ENCODE measurements around the gene NADSYN1.

DNA sequence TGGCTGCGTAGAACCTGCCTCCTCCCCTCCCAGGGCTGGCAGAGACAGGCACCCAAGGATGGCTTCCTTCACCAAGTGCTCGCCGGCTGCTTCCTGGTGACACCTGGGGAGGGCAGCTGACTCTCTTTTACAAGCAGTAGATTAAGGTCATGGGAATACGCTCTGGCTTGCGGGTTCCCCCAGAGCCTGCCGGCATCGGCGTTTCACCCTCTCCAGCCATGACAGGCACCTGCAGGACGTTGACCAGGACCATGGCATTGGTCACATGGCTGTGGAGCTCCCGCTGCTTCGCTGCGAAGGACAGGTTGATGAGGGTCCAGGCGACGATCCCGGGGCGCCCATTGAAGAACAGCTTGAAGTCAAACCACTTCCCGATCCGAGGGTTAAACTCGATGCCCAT lies 14.4 kb upstream of the NADSYN1 start:
- TF ChIP-seq, protein P1, sequence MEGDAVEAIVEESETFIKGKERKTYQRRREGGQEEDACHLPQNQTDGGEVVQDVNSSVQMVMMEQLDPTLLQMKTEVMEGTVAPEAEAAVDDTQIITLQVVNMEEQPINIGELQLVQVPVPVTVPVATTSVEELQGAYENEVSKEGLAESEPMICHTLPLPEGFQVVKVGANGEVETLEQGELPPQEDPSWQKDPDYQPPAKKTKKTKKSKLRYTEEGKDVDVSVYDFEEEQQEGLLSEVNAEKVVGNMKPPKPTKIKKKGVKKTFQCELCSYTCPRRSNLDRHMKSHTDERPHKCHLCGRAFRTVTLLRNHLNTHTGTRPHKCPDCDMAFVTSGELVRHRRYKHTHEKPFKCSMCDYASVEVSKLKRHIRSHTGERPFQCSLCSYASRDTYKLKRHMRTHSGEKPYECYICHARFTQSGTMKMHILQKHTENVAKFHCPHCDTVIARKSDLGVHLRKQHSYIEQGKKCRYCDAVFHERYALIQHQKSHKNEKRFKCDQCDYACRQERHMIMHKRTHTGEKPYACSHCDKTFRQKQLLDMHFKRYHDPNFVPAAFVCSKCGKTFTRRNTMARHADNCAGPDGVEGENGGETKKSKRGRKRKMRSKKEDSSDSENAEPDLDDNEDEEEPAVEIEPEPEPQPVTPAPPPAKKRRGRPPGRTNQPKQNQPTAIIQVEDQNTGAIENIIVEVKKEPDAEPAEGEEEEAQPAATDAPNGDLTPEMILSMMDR (conservative IDR thresholded peaks at IDR 0.05; ENCODE audit: low read depth in 2 of 2), result no peak
- TF ChIP-seq, protein P2, sequence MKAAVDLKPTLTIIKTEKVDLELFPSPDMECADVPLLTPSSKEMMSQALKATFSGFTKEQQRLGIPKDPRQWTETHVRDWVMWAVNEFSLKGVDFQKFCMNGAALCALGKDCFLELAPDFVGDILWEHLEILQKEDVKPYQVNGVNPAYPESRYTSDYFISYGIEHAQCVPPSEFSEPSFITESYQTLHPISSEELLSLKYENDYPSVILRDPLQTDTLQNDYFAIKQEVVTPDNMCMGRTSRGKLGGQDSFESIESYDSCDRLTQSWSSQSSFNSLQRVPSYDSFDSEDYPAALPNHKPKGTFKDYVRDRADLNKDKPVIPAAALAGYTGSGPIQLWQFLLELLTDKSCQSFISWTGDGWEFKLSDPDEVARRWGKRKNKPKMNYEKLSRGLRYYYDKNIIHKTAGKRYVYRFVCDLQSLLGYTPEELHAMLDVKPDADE (IDR thresholded peaks at IDR 0.05), result no peak
- TF ChIP-seq EZH2phosphoT487 (IDR thresholded peaks at IDR 0.05; ENCODE audit: unreplicated experiment) (no peak), JUNB (IDR thresholded peaks at IDR 0.05; ENCODE audit: unreplicated experiment) (no peak), CREB1 (CRISPR knock-in tag; IDR thresholded peaks at IDR 0.05; ENCODE audit: low read depth) (no peak), POLR2AphosphoS5 (IDR thresholded peaks at IDR 0.05; ENCODE audit: low read depth) (no peak), ZNF114 (CRISPR knock-in tag; IDR thresholded peaks at IDR 0.05) (no peak), EZH2 (IDR thresholded peaks at IDR 0.05; ENCODE audit: low read depth, unreplicated experiment) (no peak), NANOG (IDR thresholded peaks at IDR 0.05; ENCODE audit: borderline replicate concordance) (no peak)
- TF ChIP-seq, protein P3, sequence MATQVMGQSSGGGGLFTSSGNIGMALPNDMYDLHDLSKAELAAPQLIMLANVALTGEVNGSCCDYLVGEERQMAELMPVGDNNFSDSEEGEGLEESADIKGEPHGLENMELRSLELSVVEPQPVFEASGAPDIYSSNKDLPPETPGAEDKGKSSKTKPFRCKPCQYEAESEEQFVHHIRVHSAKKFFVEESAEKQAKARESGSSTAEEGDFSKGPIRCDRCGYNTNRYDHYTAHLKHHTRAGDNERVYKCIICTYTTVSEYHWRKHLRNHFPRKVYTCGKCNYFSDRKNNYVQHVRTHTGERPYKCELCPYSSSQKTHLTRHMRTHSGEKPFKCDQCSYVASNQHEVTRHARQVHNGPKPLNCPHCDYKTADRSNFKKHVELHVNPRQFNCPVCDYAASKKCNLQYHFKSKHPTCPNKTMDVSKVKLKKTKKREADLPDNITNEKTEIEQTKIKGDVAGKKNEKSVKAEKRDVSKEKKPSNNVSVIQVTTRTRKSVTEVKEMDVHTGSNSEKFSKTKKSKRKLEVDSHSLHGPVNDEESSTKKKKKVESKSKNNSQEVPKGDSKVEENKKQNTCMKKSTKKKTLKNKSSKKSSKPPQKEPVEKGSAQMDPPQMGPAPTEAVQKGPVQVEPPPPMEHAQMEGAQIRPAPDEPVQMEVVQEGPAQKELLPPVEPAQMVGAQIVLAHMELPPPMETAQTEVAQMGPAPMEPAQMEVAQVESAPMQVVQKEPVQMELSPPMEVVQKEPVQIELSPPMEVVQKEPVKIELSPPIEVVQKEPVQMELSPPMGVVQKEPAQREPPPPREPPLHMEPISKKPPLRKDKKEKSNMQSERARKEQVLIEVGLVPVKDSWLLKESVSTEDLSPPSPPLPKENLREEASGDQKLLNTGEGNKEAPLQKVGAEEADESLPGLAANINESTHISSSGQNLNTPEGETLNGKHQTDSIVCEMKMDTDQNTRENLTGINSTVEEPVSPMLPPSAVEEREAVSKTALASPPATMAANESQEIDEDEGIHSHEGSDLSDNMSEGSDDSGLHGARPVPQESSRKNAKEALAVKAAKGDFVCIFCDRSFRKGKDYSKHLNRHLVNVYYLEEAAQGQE (IDR thresholded peaks at IDR 0.05; ENCODE audit: unreplicated experiment), result no peak

Data from GM23338 (cell line).